ENCODE measurements around the gene ABL1.

Gene ABL1

GRCh38 chr9:130921989-130922892 lies 87.2 kb downstream of the ABL1 start:
- TF ChIP-seq GATA2 (IDR thresholded peaks at IDR 0.05; ENCODE audit: low read depth, low read length) (no peak), GATA3 (IDR thresholded peaks at IDR 0.05; ENCODE audit: low read depth, low read length) (no peak)

GRCh38 chr9:130922893-130923610 lies 88.0 kb downstream of the ABL1 start:
- TF ChIP-seq GATA2 (IDR thresholded peaks at IDR 0.05; ENCODE audit: low read depth, low read length): no peak
- no peak for TF ChIP-seq GATA3 (IDR thresholded peaks at IDR 0.05; ENCODE audit: low read depth, low read length)

GRCh38 chr9:130923611-130924447 lies 88.8 kb downstream of the ABL1 start:
- TF ChIP-seq GATA2 (IDR thresholded peaks at IDR 0.05; ENCODE audit: low read depth, low read length): no peak
- no peak for TF ChIP-seq GATA3 (IDR thresholded peaks at IDR 0.05; ENCODE audit: low read depth, low read length)

GRCh38 chr9:130924448-130924788 lies 89.4 kb downstream of the ABL1 start:
- TF ChIP-seq GATA2 (IDR thresholded peaks at IDR 0.05; ENCODE audit: low read depth, low read length) (no peak), GATA3 (IDR thresholded peaks at IDR 0.05; ENCODE audit: low read depth, low read length) (no peak)

- no peak for TF ChIP-seq GATA2 (IDR thresholded peaks at IDR 0.05; ENCODE audit: low read depth, low read length)
- TF ChIP-seq GATA3 (IDR thresholded peaks at IDR 0.05; ENCODE audit: low read depth, low read length): no peak
These were observed 90.1 kb downstream of the ABL1 start for GRCh38 chr9:130925050-130925678.

- TF ChIP-seq GATA2 (IDR thresholded peaks at IDR 0.05; ENCODE audit: low read depth, low read length) (no peak), GATA3 (IDR thresholded peaks at IDR 0.05; ENCODE audit: low read depth, low read length) (no peak)
These were observed 92.3 kb downstream of the ABL1 start for GRCh38 chr9:130927338-130927737.

GRCh38 chr9:130927995-130928900 lies 93.2 kb downstream of the ABL1 start:
- TF ChIP-seq GATA2 (IDR thresholded peaks at IDR 0.05; ENCODE audit: low read depth, low read length) (no peak), GATA3 (IDR thresholded peaks at IDR 0.05; ENCODE audit: low read depth, low read length) (no peak)

GRCh38 chr9:130929571-130930038 lies 94.6 kb downstream of the ABL1 start:
- TF ChIP-seq GATA3 (IDR thresholded peaks at IDR 0.05; ENCODE audit: low read depth, low read length) (no peak), GATA2 (IDR thresholded peaks at IDR 0.05; ENCODE audit: low read depth, low read length) (no peak)

- TF ChIP-seq GATA3 (IDR thresholded peaks at IDR 0.05; ENCODE audit: low read depth, low read length): no peak
- TF ChIP-seq GATA2 (IDR thresholded peaks at IDR 0.05; ENCODE audit: low read depth, low read length): no peak
These were observed 95.2 kb downstream of the ABL1 start for GRCh38 chr9:130930132-130930803.

GRCh38 chr9:130930804-130931349 lies 95.8 kb downstream of the ABL1 start:
- no peak for TF ChIP-seq GATA3 (IDR thresholded peaks at IDR 0.05; ENCODE audit: low read depth, low read length)
- TF ChIP-seq GATA2 (IDR thresholded peaks at IDR 0.05; ENCODE audit: low read depth, low read length): no peak

- no peak for TF ChIP-seq GATA2 (IDR thresholded peaks at IDR 0.05; ENCODE audit: low read depth, low read length)
- TF ChIP-seq GATA3 (IDR thresholded peaks at IDR 0.05; ENCODE audit: low read depth, low read length): no peak
These were observed 96.6 kb downstream of the ABL1 start for GRCh38 chr9:130931508-130932254.
